Stomach (tissue), 9 donors: ENCODE results near the gene CUL4A. TPM values are rescaled to one million over a fixed set of nuclear protein-coding genes. Genes with fewer than 3 reads are reported as not detected.

Experiments
- DNase-seq, 2 donors: peaks; one replicate each; pipeline versions ENCODE4 v3.0.0 to v3.0.0-alpha.2; 2013 to 2019
- H3K27ac ChIP-seq, 5 donors: fragments of 200-600 bp in 4 of 5; sonication (generic) in 4 of 5; one replicate each; pipeline ENCODE4 v1.5.1; 2013 to 2019; ENCODE audit warnings: mild to moderate bottlenecking in 1 of 5, moderate library complexity in 1 of 5
- H3K27me3 ChIP-seq, 3 donors: fragments of 200-600 bp; sonication (generic); one replicate each; pipeline ENCODE4 v1.5.1; 2017 to 2019; ENCODE audit warnings: mixed run types in 1 of 3
- H3K36me3 ChIP-seq, 4 donors: fragments of 200-600 bp; sonication (generic); 1 replicate in 3 of 4; 2 replicates in 1 of 4; pipeline ENCODE4 v1.5.1; 2016 to 2019
- H3K4me1 ChIP-seq, 4 donors: fragments of 200-600 bp; sonication (generic); one replicate each; pipeline ENCODE4 v1.5.1; 2016 to 2019
- H3K4me3 ChIP-seq, 4 donors: fragments of 200-600 bp; sonication (generic) in 3 of 4; one replicate each; pipeline ENCODE4 v1.5.1; 2016 to 2019; ENCODE audit warnings: mild to moderate bottlenecking in 1 of 4
- H3K9me3 ChIP-seq, 4 donors: fragments of 200-600 bp; sonication (generic); one replicate each; pipeline ENCODE4 v1.5.1; 2016 to 2019
- EP300 ChIP-seq: sonication (generic); formaldehyde crosslinking; IDR thresholded peaks from one replicate; pipeline ENCODE4 v1.6.1; 2017; ENCODE audit warnings: antibody characterized with exemption
- POLR2A ChIP-seq, 4 donors: fragments of 450-650 bp; IDR thresholded peaks; one replicate each; pipeline ENCODE4 v1.6.1; 2016; ENCODE audit warnings: antibody characterized with exemption in 4 of 4, control low read depth in 2 of 4, mild to moderate bottlenecking in 1 of 4, moderate library complexity in 1 of 4
- POLR2AphosphoS5 ChIP-seq, 3 donors: sonication (generic); formaldehyde crosslinking; IDR thresholded peaks; one replicate each; pipeline ENCODE4 v1.6.1; 2016; ENCODE audit warnings: antibody characterized with exemption in 3 of 3
- WGBS, 5 donors: extraction: QIAGEN DNeasy Blood & Tissue Kit in 3 of 5; methylation state at CpG; one replicate each; pipeline versions ENCODE4 v1.1.5 to v1.1.7; 2013 to 2018; 5-methylcytosine and 5-hydroxymethylcytosine counted together
- intact Hi-C: fragments of 100-400 bp; cut with DNase I; formaldehyde crosslinking; loops from one replicate; pipeline ENCODE4 v1.15.1; 2023; ENCODE audit warnings: low total_unique reads
- polyA plus RNA-seq, 3 donors: library from polyadenylated mRNA; stranded (reverse); fragments of 200-250 nt; gene quantifications; one replicate each; pipeline ENCODE4 v1.2.3, GENCODE V29; 2013
- total RNA-seq, 5 donors: library from RNA; depleted of rRNA; stranded (reverse); fragments of >200 nt; gene quantifications; one replicate each; pipeline versions ENCODE4 v1.1.0 to v1.2.3, GENCODE V29; 2014 to 2016
- TF ChIP-seq, protein P1 (sequence below), 7 experiments: fragments of 450-650 bp in 4 of 7; fragments of 200-600 bp in 3 of 7; sonication (generic) in 3 of 7; IDR thresholded peaks; one replicate each; pipeline ENCODE4 v1.5.1; 2016 to 2019; ENCODE audit warnings: antibody characterized with exemption in 7 of 7, control low read depth in 2 of 7, mild to moderate bottlenecking in 1 of 7
- donor health status: healthy with polysubstance abuse.
- donor health status: Bipolar disorder and iron deficiency.
- donor health status: healthy.

Gene CUL4A
- total and polyA plus RNA-seq, 8 donors, result 24.4 to 153 (median 108) TPM

DNA sequence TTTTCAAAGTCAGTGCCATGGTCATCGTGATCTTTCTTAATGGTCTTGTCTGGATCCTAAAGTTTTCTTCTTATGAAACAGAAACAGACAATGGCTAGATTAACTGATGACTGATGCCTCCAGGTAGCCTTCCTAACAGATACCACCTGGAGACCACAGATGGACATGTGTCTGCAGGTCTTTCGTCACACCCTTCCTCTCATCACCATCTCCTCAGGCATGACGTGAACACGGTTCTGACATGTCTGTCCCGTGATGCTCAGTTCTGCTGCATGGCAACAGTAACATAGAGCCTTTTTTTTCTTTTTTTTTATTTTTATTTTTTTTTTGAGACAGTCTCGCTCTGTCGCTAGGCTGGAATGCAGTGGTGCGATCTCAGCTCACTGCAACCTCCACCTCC is 74.5 kb downstream of the CUL4A start:
- intact Hi-C loops, result no loop called here
- no peaks in the 10 kb centered on the region for H3K36me3 ChIP-seq
- H3K4me3 ChIP-seq, result no peak overlapping the region
- 81 to 90% (median 88%) methylated on average over 8 of the region's 8 CpGs for WGBS, 5 donors
- H3K27me3 ChIP-seq, result peaks cover 0 to 28% (median 0%) of the 10 kb centered on the region in 3 donors
- TF ChIP-seq, protein P1, sequence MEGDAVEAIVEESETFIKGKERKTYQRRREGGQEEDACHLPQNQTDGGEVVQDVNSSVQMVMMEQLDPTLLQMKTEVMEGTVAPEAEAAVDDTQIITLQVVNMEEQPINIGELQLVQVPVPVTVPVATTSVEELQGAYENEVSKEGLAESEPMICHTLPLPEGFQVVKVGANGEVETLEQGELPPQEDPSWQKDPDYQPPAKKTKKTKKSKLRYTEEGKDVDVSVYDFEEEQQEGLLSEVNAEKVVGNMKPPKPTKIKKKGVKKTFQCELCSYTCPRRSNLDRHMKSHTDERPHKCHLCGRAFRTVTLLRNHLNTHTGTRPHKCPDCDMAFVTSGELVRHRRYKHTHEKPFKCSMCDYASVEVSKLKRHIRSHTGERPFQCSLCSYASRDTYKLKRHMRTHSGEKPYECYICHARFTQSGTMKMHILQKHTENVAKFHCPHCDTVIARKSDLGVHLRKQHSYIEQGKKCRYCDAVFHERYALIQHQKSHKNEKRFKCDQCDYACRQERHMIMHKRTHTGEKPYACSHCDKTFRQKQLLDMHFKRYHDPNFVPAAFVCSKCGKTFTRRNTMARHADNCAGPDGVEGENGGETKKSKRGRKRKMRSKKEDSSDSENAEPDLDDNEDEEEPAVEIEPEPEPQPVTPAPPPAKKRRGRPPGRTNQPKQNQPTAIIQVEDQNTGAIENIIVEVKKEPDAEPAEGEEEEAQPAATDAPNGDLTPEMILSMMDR (IDR thresholded peaks at IDR 0.05), result no peak
- TF ChIP-seq POLR2AphosphoS5 (IDR thresholded peaks at IDR 0.05) (no peak), EP300 (no peak), POLR2A (IDR thresholded peaks at IDR 0.05) (no peak)
- H3K27ac ChIP-seq, result no peak overlapping the region
- DNase-seq, result no peak
- H3K4me1 ChIP-seq, result no peaks in the 10 kb centered on the region
- no peaks in the 10 kb centered on the region for H3K9me3 ChIP-seq

DNA sequence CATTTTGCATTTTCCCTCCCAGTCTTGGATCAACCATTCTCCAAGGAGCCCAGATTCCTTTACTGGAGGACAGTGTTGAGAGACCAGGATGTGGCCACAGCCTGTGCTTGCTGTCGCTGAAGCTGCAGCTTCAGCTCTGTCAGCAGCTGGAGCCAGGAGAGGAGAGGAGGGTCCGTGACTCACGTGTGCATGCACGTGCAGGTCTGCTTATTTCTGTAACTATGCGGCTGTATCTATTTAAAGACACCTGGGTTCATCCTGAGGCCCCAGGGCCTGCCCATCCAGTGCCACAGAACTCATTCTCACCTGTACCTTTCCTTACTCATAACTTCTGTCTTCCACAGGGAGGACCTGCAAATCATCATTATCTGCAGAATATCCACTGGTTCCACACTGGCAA is 79.5 kb downstream of the CUL4A start:
- Histone ChIP-seq H3K27ac (no peak overlapping the region), H3K36me3 (no peaks in the 10 kb centered on the region), H3K27me3 (peaks cover 0 to 66% (median 8%) of the 10 kb centered on the region in 3 donors), H3K4me1 (peaks cover 0 to 12% (median 6%) of the 10 kb centered on the region in 4 donors), H3K9me3 (no peaks in the 10 kb centered on the region), H3K4me3 (no peak overlapping the region)
- 52 to 64% (median 56%) methylated on average over 5 of the region's 5 CpGs for WGBS, 5 donors
- DNase-seq, result no peak
- intact Hi-C loops, result no loop called here
- TF ChIP-seq POLR2A (IDR thresholded peaks at IDR 0.05), result no peak
- TF ChIP-seq, protein P1 (IDR thresholded peaks at IDR 0.05), result no peak
- TF ChIP-seq POLR2AphosphoS5 (IDR thresholded peaks at IDR 0.05), result no peak
- TF ChIP-seq EP300, result no peak

DNA sequence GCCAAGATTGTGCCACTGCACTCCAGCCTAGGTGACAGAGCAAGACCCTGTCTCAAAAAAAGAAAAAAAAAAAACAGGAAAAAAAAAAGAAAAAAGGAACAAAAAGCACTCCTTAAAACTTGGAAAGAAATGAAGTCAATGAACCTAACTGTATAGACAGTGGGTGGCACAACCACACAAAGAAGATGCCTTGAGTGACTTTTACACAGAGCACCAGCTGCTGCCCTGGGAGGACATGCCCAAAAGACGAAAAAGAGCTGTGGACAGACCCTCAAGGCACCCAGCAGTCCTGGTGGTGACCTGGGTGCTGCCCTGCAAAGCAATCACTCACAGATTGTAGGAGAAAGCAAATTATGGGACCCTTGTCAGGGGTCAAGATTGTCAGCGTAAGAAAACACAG is 81.7 kb downstream of the CUL4A start:
- no peaks in the 10 kb centered on the region for H3K36me3 ChIP-seq
- intact Hi-C loops, result no loop called here
- DNase-seq, result no peak
- peaks cover 0 to 17% (median 11%) of the 10 kb centered on the region in 4 donors for H3K4me1 ChIP-seq
- H3K27me3 ChIP-seq, result peaks cover 0 to 65% (median 8%) of the 10 kb centered on the region in 3 donors
- H3K27ac ChIP-seq, result no peak overlapping the region
- H3K9me3 ChIP-seq, result no peaks in the 10 kb centered on the region
- WGBS, 5 donors, result 46 to 62% (median 47%) methylated on average over 2 of the region's 2 CpGs
- TF ChIP-seq POLR2A (IDR thresholded peaks at IDR 0.05) (no peak), EP300 (no peak)
- TF ChIP-seq, protein P1 (IDR thresholded peaks at IDR 0.05), result no peak
- no peak overlapping the region for H3K4me3 ChIP-seq

DNA sequence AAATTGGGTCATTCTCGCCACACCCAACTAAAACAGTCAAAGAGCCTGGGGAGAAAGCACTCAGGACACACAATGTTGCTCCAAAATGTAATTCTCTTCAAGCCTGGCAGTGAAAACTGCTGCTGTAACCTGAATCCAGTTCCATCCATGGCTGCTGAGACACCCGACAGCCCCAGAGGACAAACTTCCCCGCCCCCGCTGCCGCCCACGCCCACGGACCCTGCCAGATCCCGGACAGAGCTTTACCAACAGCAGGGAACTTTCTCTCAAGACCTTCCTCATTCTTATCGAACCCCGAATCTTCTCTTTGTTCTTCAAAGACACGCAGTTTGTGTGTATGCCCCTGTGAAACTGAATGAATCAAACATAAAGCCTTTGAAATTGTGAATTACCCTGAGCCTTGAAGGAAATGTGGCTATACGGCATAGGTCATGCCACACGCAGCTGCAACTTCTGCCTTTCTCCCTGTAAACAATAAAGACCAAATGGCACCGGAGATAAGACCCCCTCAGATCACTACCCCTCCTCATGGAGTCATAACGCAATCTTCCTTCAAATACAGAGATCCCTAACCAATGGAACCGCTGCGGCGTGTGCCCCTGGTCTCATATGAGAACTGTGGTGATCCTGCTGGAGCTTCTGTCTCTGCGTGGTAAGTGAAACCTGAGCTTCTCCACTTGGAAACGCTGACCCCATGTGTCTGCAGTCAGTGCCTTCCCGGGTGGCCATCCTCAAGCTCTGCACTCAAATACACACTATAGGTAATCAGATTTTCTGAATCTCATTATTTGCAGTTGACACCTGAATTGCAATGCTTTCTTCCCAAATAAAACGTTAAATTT is 82.8 kb downstream of the CUL4A start:
- Histone ChIP-seq H3K9me3 (no peaks in the 10 kb centered on the region), H3K36me3 (no peaks in the 10 kb centered on the region), H3K4me1 (peaks cover 0 to 22% (median 16%) of the 10 kb centered on the region in 4 donors), H3K27ac (peak overlapping the region in 1 of 5 donors; percentile 11), H3K27me3 (peaks cover 0 to 53% (median 8%) of the 10 kb centered on the region in 3 donors), H3K4me3 (peak overlapping the region; percentile 0 to 31 (median 18))
- intact Hi-C loops, result no loop called here
- WGBS, 5 donors, result 10 to 14% (median 12%) methylated on average over 22 of the region's 22 CpGs
- DNase-seq, result peak in 1 of 2 donors; percentile 24
- TF ChIP-seq POLR2AphosphoS5 (IDR thresholded peaks at IDR 0.05) (no peak), POLR2A (IDR thresholded peaks at IDR 0.05) (no peak), EP300 (no peak)
- TF ChIP-seq, protein P1 (IDR thresholded peaks at IDR 0.05), result no peak
